GM12891 (cell line): Measurements from ENCODE around the gene HBZ.

Source experiments
- PAX5 ChIP-seq: IDR thresholded peaks from 2 replicates; pipeline ENCODE4 v1.6.1; 2011; ENCODE audit warnings: low read length, moderate library complexity, mild to moderate bottlenecking; ENCODE audit not compliant: insufficient read depth, severe bottlenecking
- POLR2A ChIP-seq: IDR thresholded peaks from 2 replicates; pipeline ENCODE4 v1.6.1; 2011; ENCODE audit warnings: low read depth, low read length, control low read depth
- POLR2AphosphoS5 ChIP-seq: IDR thresholded peaks from 2 replicates; pipeline ENCODE4 v1.6.1; 2011; ENCODE audit warnings: low read depth, low read length, control low read depth
- POU2F2 ChIP-seq: IDR thresholded peaks from 2 replicates; pipeline ENCODE4 v1.6.1; 2011; ENCODE audit warnings: low read depth, mild to moderate bottlenecking, control low read depth, low read length, moderate library complexity
- SPI1 ChIP-seq: IDR thresholded peaks from 2 replicates; pipeline ENCODE4 v1.6.1; 2011; ENCODE audit warnings: low read depth, low read length, control low read depth
- TAF1 ChIP-seq: IDR thresholded peaks from 2 replicates; pipeline ENCODE4 v1.6.1; 2011; ENCODE audit warnings: low read depth, low read length, control low read depth

GRCh38 chr16:194516-194915 is 42.1 kb downstream of the HBZ start:
- no peak for TF ChIP-seq POLR2A
- TF ChIP-seq POLR2AphosphoS5: no peak
- no peak for TF ChIP-seq SPI1
- no peak for TF ChIP-seq TAF1
- no peak for TF ChIP-seq PAX5
- TF ChIP-seq POU2F2: no peak
